Endodermal cell (in vitro differentiated cells): ENCODE results near the gene UNC80. TPM values are rescaled to one million over a fixed set of nuclear protein-coding genes. Genes with fewer than 3 reads are reported as not detected.

ENCODE experiments used
- DNase-seq: peaks from one replicate; pipeline ENCODE4 v3.0.0-alpha.2; 2017
- H3K27ac ChIP-seq: 2 replicates; pipeline ENCODE4 v1.5.1; 2013; ENCODE audit warnings: mild to moderate bottlenecking, low read depth, low read length, moderate library complexity
- H3K27me3 ChIP-seq: 2 replicates; pipeline ENCODE4 v1.6.1; 2013; ENCODE audit warnings: mild to moderate bottlenecking, low read length, moderate library complexity; ENCODE audit not compliant: insufficient read depth, control insufficient read depth, poor library complexity, severe bottlenecking
- H3K36me3 ChIP-seq: 2 replicates; pipeline ENCODE4 v1.7.0; 2013; ENCODE audit warnings: mild to moderate bottlenecking, low read length, moderate library complexity; ENCODE audit not compliant: control insufficient read depth, insufficient read depth
- H3K4me1 ChIP-seq: one replicate; pipeline ENCODE4 v1.7.0; 2013; ENCODE audit warnings: low read length; ENCODE audit not compliant: control insufficient read depth, insufficient read depth
- H3K4me3 ChIP-seq: 2 replicates; pipeline ENCODE4 v1.5.1; 2013; ENCODE audit warnings: mild to moderate bottlenecking, low read length, moderate library complexity
- H3K9ac ChIP-seq: 2 replicates; pipeline ENCODE4 v1.6.1; 2013; ENCODE audit warnings: mild to moderate bottlenecking, low read length, moderate library complexity; ENCODE audit not compliant: poor library complexity, severe bottlenecking; ENCODE audit errors: extremely low read depth
- H3K9me3 ChIP-seq: 2 replicates; pipeline ENCODE4 v1.6.1; 2013; ENCODE audit warnings: mild to moderate bottlenecking, low read length, moderate library complexity; ENCODE audit not compliant: control insufficient read depth
- H3K27ac Mint-ChIP-seq: 2 replicates; pipeline ENCODE4 v1.8.0; 2020; ENCODE audit warnings: mixed read lengths
- H3K27me3 Mint-ChIP-seq: 2 replicates; pipeline ENCODE4 v1.8.0; 2021; ENCODE audit warnings: mild to moderate bottlenecking, mixed read lengths; ENCODE audit not compliant: insufficient read depth
- H3K36me3 Mint-ChIP-seq: 2 replicates; pipeline ENCODE4 v1.8.0; 2020; ENCODE audit warnings: low read depth, mixed read lengths
- H3K4me1 Mint-ChIP-seq: 2 replicates; pipeline ENCODE4 v1.8.0; 2020; ENCODE audit warnings: mixed read lengths
- H3K4me3 Mint-ChIP-seq: 2 replicates; pipeline ENCODE4 v1.8.0; 2020; ENCODE audit warnings: mild to moderate bottlenecking, moderate library complexity, mixed read lengths
- H3K9me3 Mint-ChIP-seq: 2 replicates; pipeline ENCODE4 v1.8.0; 2020; ENCODE audit warnings: mild to moderate bottlenecking, mixed read lengths
- WGBS, 2 experiments: methylation state at CpG; one replicate each; pipeline versions ENCODE4 v1.1.5 to v1.1.7; 2013; ENCODE audit warnings: missing lambda C conversion rate in 2 of 2, mixed read lengths in 1 of 2; ENCODE audit not compliant: insufficient coverage in 1 of 2, insufficient read length in 1 of 2; 5-methylcytosine and 5-hydroxymethylcytosine counted together
- total RNA-seq, 2 donors: library from RNA; stranded (reverse); fragmentation: NEBNext Ultra II Directional in 1 of 2; extraction: Animal tissue kit (Norgen Biotek cat#: 25700) in 1 of 2; gene quantifications; 2 replicates in 1 of 2; 3 replicates in 1 of 2; pipeline ENCODE4 v1.2.1, GENCODE V29; 2021
- TF ChIP-seq, protein P1 (sequence below): fragments of 200-600 bp; sonication (generic); conservative IDR thresholded peaks from 2 replicates; pipeline ENCODE4 v1.5.0; 2021; ENCODE audit warnings: antibody characterized with exemption, mild to moderate bottlenecking

Gene UNC80
- total RNA-seq, 2 donors from 2014 or later = 0.15 to 0.55 TPM

DNA sequence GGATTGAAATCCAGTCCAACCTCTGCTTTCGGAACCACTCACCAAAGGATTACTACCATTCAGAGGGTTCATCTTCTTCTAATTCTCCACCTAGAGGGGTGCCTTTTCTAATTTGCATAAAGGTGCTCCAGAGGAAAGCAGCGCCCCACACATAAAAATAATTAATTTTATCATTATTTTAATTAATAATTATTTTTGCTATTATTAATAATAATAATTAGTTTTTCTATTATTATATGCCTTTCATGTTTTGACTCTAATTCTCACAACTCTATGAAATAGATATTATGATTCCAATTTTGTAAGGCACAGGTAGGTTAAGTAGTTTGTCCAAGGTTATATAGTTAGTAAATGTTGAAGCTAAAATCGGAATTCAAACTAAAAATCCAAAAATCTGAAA, 51.9 kb downstream of the UNC80 start:
- peaks cover 3% of the 10 kb centered on the region for H3K4me1 Mint-ChIP-seq
- no peak overlapping the region for H3K4me3 Mint-ChIP-seq
- no peak overlapping the region for H3K27ac Mint-ChIP-seq
- Histone ChIP-seq H3K36me3 (no peaks in the 10 kb centered on the region), H3K27ac (no peak overlapping the region), H3K9ac (no peak overlapping the region), H3K9me3 (peaks cover 8% of the 10 kb centered on the region), H3K4me3 (no peak overlapping the region), H3K4me1 (no peaks in the 10 kb centered on the region), H3K27me3 (no peaks in the 10 kb centered on the region)
- TF ChIP-seq, protein P1, sequence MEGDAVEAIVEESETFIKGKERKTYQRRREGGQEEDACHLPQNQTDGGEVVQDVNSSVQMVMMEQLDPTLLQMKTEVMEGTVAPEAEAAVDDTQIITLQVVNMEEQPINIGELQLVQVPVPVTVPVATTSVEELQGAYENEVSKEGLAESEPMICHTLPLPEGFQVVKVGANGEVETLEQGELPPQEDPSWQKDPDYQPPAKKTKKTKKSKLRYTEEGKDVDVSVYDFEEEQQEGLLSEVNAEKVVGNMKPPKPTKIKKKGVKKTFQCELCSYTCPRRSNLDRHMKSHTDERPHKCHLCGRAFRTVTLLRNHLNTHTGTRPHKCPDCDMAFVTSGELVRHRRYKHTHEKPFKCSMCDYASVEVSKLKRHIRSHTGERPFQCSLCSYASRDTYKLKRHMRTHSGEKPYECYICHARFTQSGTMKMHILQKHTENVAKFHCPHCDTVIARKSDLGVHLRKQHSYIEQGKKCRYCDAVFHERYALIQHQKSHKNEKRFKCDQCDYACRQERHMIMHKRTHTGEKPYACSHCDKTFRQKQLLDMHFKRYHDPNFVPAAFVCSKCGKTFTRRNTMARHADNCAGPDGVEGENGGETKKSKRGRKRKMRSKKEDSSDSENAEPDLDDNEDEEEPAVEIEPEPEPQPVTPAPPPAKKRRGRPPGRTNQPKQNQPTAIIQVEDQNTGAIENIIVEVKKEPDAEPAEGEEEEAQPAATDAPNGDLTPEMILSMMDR = no peak
- H3K36me3 Mint-ChIP-seq = peaks cover 8% of the 10 kb centered on the region
- H3K9me3 Mint-ChIP-seq = peaks cover 9% of the 10 kb centered on the region
- 88 to 100% methylated on average over 2 of the region's 3 CpGs for WGBS, 2 experiments
- H3K27me3 Mint-ChIP-seq = no peaks in the 10 kb centered on the region
- no peak for DNase-seq

DNA sequence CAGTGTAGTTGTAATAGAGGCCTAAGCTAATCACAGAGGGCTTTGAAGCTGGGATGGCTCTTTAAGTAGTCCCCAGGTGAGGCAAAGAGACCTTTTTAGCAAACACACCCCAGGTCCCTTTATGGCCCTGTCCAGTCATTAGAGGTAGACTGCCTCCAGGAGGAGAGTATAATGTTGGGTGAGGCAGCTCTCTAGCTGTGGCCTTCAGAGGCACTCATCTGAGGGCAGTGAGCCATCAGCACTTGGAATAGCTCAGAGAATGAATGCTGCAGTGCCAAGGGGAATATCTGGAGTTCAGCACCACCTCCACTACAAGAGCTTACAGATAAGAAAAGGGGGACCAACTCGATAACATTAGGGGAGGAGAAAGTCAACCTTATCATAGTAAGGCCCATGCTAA, 52.8 kb downstream of the UNC80 start:
- WGBS, 2 experiments = 92 to 100% methylated on average over 1 of the region's 1 CpG

DNA sequence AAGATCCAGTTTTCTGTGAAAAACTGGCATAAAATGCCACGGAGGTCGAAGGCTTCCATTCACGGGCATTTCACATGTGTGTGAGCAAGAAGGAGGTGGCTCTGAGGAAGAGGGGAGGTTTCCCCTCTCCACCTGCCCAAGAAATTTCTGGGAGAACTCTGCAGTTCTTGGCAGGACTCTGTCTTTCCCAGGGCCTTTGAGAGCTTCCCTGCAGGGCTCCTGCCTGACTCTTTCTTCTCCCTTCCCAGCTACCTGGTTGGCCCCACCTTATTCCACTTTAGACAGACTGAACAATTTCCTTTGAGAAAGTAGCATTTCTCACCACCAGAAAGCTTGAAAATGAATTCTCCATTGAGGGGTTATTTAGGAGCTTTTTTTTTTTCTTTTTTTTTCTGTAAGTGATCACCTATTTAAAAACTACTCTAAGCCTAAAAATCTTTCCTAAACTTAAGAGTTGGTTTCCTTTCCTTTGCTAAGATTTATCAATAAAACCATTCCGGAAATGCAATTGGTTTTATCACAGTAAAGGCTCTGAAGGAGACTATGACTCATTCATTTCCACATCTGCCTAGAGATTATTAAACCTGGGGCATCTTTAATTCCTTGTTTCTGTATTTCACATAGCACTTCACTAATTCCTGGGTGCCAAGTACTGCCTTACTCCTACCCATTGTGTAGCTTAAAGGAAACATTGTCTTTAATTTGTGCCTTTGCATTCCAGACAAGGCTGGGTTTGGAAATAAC, 59.3 kb downstream of the UNC80 start:
- TF ChIP-seq, protein P1 = no peak
- Mint-ChIP-seq H3K4me3 (no peak overlapping the region), H3K9me3 (no peaks in the 10 kb centered on the region), H3K36me3 (no peaks in the 10 kb centered on the region), H3K27ac (peak overlapping the region; percentile 41), H3K4me1 (peaks cover 25% of the 10 kb centered on the region), H3K27me3 (no peaks in the 10 kb centered on the region)
- no peaks in the 10 kb centered on the region for H3K27me3 ChIP-seq
- H3K36me3 ChIP-seq = no peaks in the 10 kb centered on the region
- no peak overlapping the region for H3K4me3 ChIP-seq
- DNase-seq = peak; percentile 63
- H3K9me3 ChIP-seq = no peaks in the 10 kb centered on the region
- H3K27ac ChIP-seq = no peak overlapping the region
- H3K4me1 ChIP-seq = peaks cover 4% of the 10 kb centered on the region
- 90 to 95% methylated on average over 4 of the region's 4 CpGs for WGBS, 2 experiments
- H3K9ac ChIP-seq = no peak overlapping the region

More for the DNA sequence above, 52.8 kb downstream of the UNC80 start:
- TF ChIP-seq, protein P1 = no peak
- Histone ChIP-seq H3K27me3 (no peaks in the 10 kb centered on the region), H3K4me3 (no peak overlapping the region), H3K36me3 (no peaks in the 10 kb centered on the region), H3K9ac (no peak overlapping the region), H3K9me3 (peaks cover 8% of the 10 kb centered on the region), H3K4me1 (no peaks in the 10 kb centered on the region), H3K27ac (no peak overlapping the region)
- H3K9me3 Mint-ChIP-seq = peaks cover 9% of the 10 kb centered on the region
- no peak for DNase-seq
- no peaks in the 10 kb centered on the region for H3K27me3 Mint-ChIP-seq
- H3K4me1 Mint-ChIP-seq = peaks cover 2% of the 10 kb centered on the region
- peaks cover 8% of the 10 kb centered on the region for H3K36me3 Mint-ChIP-seq
- no peak overlapping the region for H3K27ac Mint-ChIP-seq
- H3K4me3 Mint-ChIP-seq = no peak overlapping the region
